ENCODE results near the gene MS4A8.
"Not testable (repeated sequence)": the region's sequence is repeated elsewhere in the genome, so short reads cannot be mapped to it uniquely, and the experiment has no call there.

The MS4A8 gene

GRCh38 chr11:60699284-60699691 lies at the start of gene MS4A8:
MS4A8 (plus strand) TSS chr11:60699612; CDS start chr11:60700861, 1,249 bp downstream.
- DNase-seq (ENCODE audit: low spot score), result no peak

- no peak for DNase-seq (ENCODE audit: low spot score)
These were observed 41.5 kb upstream of the MS4A8 start for GRCh38 chr11:60657888-60658287.

- DNase-seq (ENCODE audit: low spot score), result no peak
These were observed 41.0 kb upstream of the MS4A8 start for GRCh38 chr11:60658409-60658808.

GRCh38 chr11:60672255-60672654 lies 27.2 kb upstream of the MS4A8 start:
- DNase-seq (ENCODE audit: low spot score), result no peak

- not testable (repeated sequence) for DNase-seq (ENCODE audit: low spot score)
These were observed 21.2 kb upstream of the MS4A8 start for GRCh38 chr11:60678231-60678630.

- DNase-seq (ENCODE audit: low spot score), result no peak
These were observed 19.5 kb upstream of the MS4A8 start for GRCh38 chr11:60679879-60680278.

- no peak for DNase-seq (ENCODE audit: low spot score)
These were observed 18.8 kb upstream of the MS4A8 start for GRCh38 chr11:60680455-60681119.

GRCh38 chr11:60684541-60684848 lies 14.9 kb upstream of the MS4A8 start:
- not testable (repeated sequence) for DNase-seq (ENCODE audit: low spot score)

GRCh38 chr11:60691661-60692060 lies 7.8 kb upstream of the MS4A8 start:
- DNase-seq (ENCODE audit: low spot score), result no peak

- no peak for DNase-seq (ENCODE audit: low spot score)
These were observed 524 bp downstream of the MS4A8 start for GRCh38 chr11:60699936-60700335.

- no peak for DNase-seq (ENCODE audit: low spot score)
These were observed 1.5 kb downstream of the MS4A8 start for GRCh38 chr11:60700689-60701468.

- DNase-seq (ENCODE audit: low spot score), result no peak
These were observed 2.0 kb downstream of the MS4A8 start for GRCh38 chr11:60701469-60701818.

- DNase-seq (ENCODE audit: low spot score), result no peak
These were observed 4.0 kb downstream of the MS4A8 start for GRCh38 chr11:60703374-60703773.

- DNase-seq (ENCODE audit: low spot score), result no peak
These were observed 6.5 kb downstream of the MS4A8 start for GRCh38 chr11:60705895-60706294.

- no peak for DNase-seq (ENCODE audit: low spot score)
These were observed 7.5 kb downstream of the MS4A8 start for GRCh38 chr11:60706931-60707330.

- no peak for DNase-seq (ENCODE audit: low spot score)
These were observed 11.1 kb downstream of the MS4A8 start for GRCh38 chr11:60710482-60710881.

- no peak for DNase-seq (ENCODE audit: low spot score)
These were observed 11.9 kb downstream of the MS4A8 start for GRCh38 chr11:60711276-60711675.

GRCh38 chr11:60713423-60713822 lies 14.0 kb downstream of the MS4A8 start:
- not testable (repeated sequence) for DNase-seq (ENCODE audit: low spot score)

- DNase-seq (ENCODE audit: low spot score), result no peak
These were observed 18.5 kb downstream of the MS4A8 start for GRCh38 chr11:60717956-60718355.

GRCh38 chr11:60718524-60719316 lies 19.3 kb downstream of the MS4A8 start:
- no peak for DNase-seq (ENCODE audit: low spot score)

- no peak for DNase-seq (ENCODE audit: low spot score)
These were observed 20.0 kb downstream of the MS4A8 start for GRCh38 chr11:60719391-60719790.

GRCh38 chr11:60720460-60720859 lies 21.0 kb downstream of the MS4A8 start:
- DNase-seq (ENCODE audit: low spot score), result no peak

- DNase-seq (ENCODE audit: low spot score), result no peak
These were observed 25.0 kb downstream of the MS4A8 start, which contains the start of gene MS4A18 for GRCh38 chr11:60724420-60724819. MS4A18 (plus strand) TSS chr11:60724720.

All from hematopoietic multipotent progenitor cell treated with erythropoietin and hydrocortisone succinate and interleukin-3 and kit ligand, for 17 days (in vitro differentiated cells).